Erythroblast (primary cell): Measurements from ENCODE around the gene MAP2K3.

Source experiments
- GATA1 ChIP-seq: IDR thresholded peaks from 2 replicates; pipeline ENCODE4 v1.6.1; 2011; ENCODE audit warnings: low read depth, mild to moderate bottlenecking, control low read depth, low read length, moderate library complexity
- POLR2A ChIP-seq: IDR thresholded peaks from 2 replicates; pipeline ENCODE4 v1.6.1; 2011; ENCODE audit warnings: mild to moderate bottlenecking, low read length

GRCh38 chr17:21302711-21303425 is 18.4 kb downstream of the MAP2K3 start:
- no peak for TF ChIP-seq POLR2A
- no peak for TF ChIP-seq GATA1
